Common myeloid progenitor, CD34-positive (primary cell): Measurements from ENCODE around the gene SLC17A7.

Experiments
- CTCF ChIA-PET: fragments of 350-600 bp; sonication (Branson Sonifier 250); formaldehyde crosslinking; loops from one replicate; lab custom pipeline; 2021; ENCODE audit warnings: antibody characterized with exemption; lab: Charles Lee
- POLR2A ChIA-PET: fragments of 350-600 bp; sonication (Branson Sonifier 250); formaldehyde crosslinking; loops from one replicate; lab custom pipeline; 2021; ENCODE audit warnings: antibody characterized with exemption; lab: Charles Lee
- DNase-seq, 3 donors: peaks; one replicate each; pipeline versions ENCODE4 v3.0.0 to v3.0.0-alpha.2; 2013
- H3K27ac ChIP-seq, 2 experiments: 1 replicate in 1 of 2; 2 replicates in 1 of 2; pipeline ENCODE4 v1.7.0; 2013; ENCODE audit warnings: inconsistent platforms in 2 of 2, low read length in 2 of 2, mild to moderate bottlenecking in 2 of 2, low read depth in 1 of 2, moderate library complexity in 1 of 2; ENCODE audit not compliant: severe bottlenecking in 2 of 2, insufficient read depth in 1 of 2, poor library complexity in 1 of 2
- H3K27me3 ChIP-seq, 5 experiments: replicated peaks in 2 of 5; 1 replicate in 3 of 5; 2 replicates in 2 of 5; pipeline versions ENCODE4 v1.6.1 to v1.7.0; 2013; ENCODE audit warnings: low read length in 4 of 5, mild to moderate bottlenecking in 2 of 5, moderate library complexity in 2 of 5, inconsistent platforms in 1 of 5; ENCODE audit not compliant: insufficient read depth in 5 of 5, control insufficient read depth in 4 of 5
- H3K36me3 ChIP-seq, 4 experiments: 1 replicate in 2 of 4; 2 replicates in 2 of 4; pipeline versions ENCODE4 v1.6.1 to v1.7.0; 2013; ENCODE audit warnings: low read length in 3 of 4, control low read depth in 1 of 4, mild to moderate bottlenecking in 1 of 4; ENCODE audit not compliant: control insufficient read depth in 4 of 4, insufficient read depth in 4 of 4
- H3K4me1 ChIP-seq, 4 experiments: 1 replicate in 3 of 4; 2 replicates in 1 of 4; pipeline versions ENCODE4 v1.6.1 to v1.7.1; 2013; ENCODE audit warnings: low read length in 3 of 4, mild to moderate bottlenecking in 3 of 4, control low read depth in 1 of 4, inconsistent platforms in 1 of 4, moderate library complexity in 1 of 4; ENCODE audit not compliant: control insufficient read depth in 4 of 4, insufficient read depth in 4 of 4; ENCODE audit errors: control extremely low read depth in 1 of 4
- H3K4me3 ChIP-seq, 7 experiments: 1 replicate in 4 of 7; 2 replicates in 3 of 7; pipeline versions ENCODE4 v1.5.1 to v1.7.0; 2013; ENCODE audit warnings: mild to moderate bottlenecking in 7 of 7, low read length in 6 of 7, moderate library complexity in 6 of 7, inconsistent platforms in 2 of 7, low read depth in 2 of 7, control low read depth in 1 of 7; ENCODE audit not compliant: insufficient read depth in 4 of 7, control insufficient read depth in 1 of 7; ENCODE audit errors: extremely low read depth in 1 of 7
- H3K9me3 ChIP-seq, 5 experiments: 1 replicate in 4 of 5; 2 replicates in 1 of 5; pipeline versions ENCODE4 v1.6.1 to v1.7.1; 2013; ENCODE audit warnings: low read length in 4 of 5, mild to moderate bottlenecking in 2 of 5, inconsistent platforms in 1 of 5, low read depth in 1 of 5, moderate library complexity in 1 of 5; ENCODE audit not compliant: control insufficient read depth in 4 of 5, insufficient read depth in 2 of 5; ENCODE audit errors: control extremely low read depth in 1 of 5
- WGBS: methylation state at CpG from one replicate; pipeline ENCODE4 v1.1.5; 2013; ENCODE audit not compliant: insufficient coverage; 5-methylcytosine and 5-hydroxymethylcytosine counted together

Gene SLC17A7

GRCh38 chr19:49430172-49430677, 11.1 kb downstream of the SLC17A7 start:
- no peak for DNase-seq
- no peaks in the 10 kb centered on the region for H3K36me3 ChIP-seq

GRCh38 chr19:49428547-49429451, 12.5 kb downstream of the SLC17A7 start:
- Histone ChIP-seq H3K4me1 (peaks cover 0 to 30% (median 16%) of the 10 kb centered on the region in 4 experiments), H3K27ac (no peak overlapping the region), H3K9me3 (peaks cover 0 to 4% (median 0%) of the 10 kb centered on the region in 5 experiments), H3K36me3 (no peaks in the 10 kb centered on the region), H3K4me3 (peak overlapping the region in 2 of 7 experiments; percentile 36 to 48), H3K27me3 (peaks cover 0 to 99% (median 64%) of the 10 kb centered on the region in 5 experiments)
- no peak for DNase-seq
- ChIA-PET POLR2A (no interaction called here), CTCF (interaction anchor here (1.1 to 1.9 kb wide), 5 partner anchors 10 to 172 kb away, joined by 3 to 9 read pairs (median 3); no protein-coding TSS in a partner anchor)
- WGBS, result 13% methylated on average over 19 of the region's 29 CpGs

More at GRCh38 chr19:49430172-49430677, 11.1 kb downstream of the SLC17A7 start:
- ChIA-PET POLR2A (no interaction called here), CTCF (interaction anchor here (0.7 to 1.9 kb wide), 5 partner anchors 10 to 43 kb away, joined by 3 to 9 read pairs (median 4); no protein-coding TSS in a partner anchor)
- no peak overlapping the region for H3K4me3 ChIP-seq
- no peak overlapping the region for H3K27ac ChIP-seq
- H3K27me3 ChIP-seq, result peaks cover 0 to 99% (median 67%) of the 10 kb centered on the region in 5 experiments
- H3K4me1 ChIP-seq, result peaks cover 0 to 28% (median 15%) of the 10 kb centered on the region in 4 experiments
- WGBS, result 86% methylated on average over 8 of the region's 9 CpGs
- H3K9me3 ChIP-seq, result peaks cover 0 to 4% (median 0%) of the 10 kb centered on the region in 5 experiments

- POLR2A ChIA-PET, result no interaction called here
- H3K27me3 ChIP-seq, result peaks cover 0 to 99% (median 63%) of the 10 kb centered on the region in 5 experiments
- H3K36me3 ChIP-seq, result no peaks in the 10 kb centered on the region
- peak in 1 of 3 donors; percentile 26 for DNase-seq
- H3K4me3 ChIP-seq, result peak overlapping the region in 3 of 7 experiments; percentile 26 to 48 (median 36)
- WGBS, result 2% methylated on average over 38 of the region's 45 CpGs
- H3K27ac ChIP-seq, result no peak overlapping the region
- CTCF ChIA-PET, result interaction anchor here (1.3 kb wide), 2 partner anchors 19 to 172 kb away, joined by 3 read pairs; no protein-coding TSS in a partner anchor
- H3K9me3 ChIP-seq, result peaks cover 0 to 4% (median 0%) of the 10 kb centered on the region in 5 experiments
- peaks cover 0 to 35% (median 23%) of the 10 kb centered on the region in 4 experiments for H3K4me1 ChIP-seq
Measured at GRCh38 chr19:49427855-49428546, 13.3 kb downstream of the SLC17A7 start.

- Histone ChIP-seq H3K9me3 (peaks cover 0 to 4% (median 0%) of the 10 kb centered on the region in 5 experiments), H3K36me3 (no peaks in the 10 kb centered on the region), H3K4me1 (peaks cover 0 to 35% (median 29%) of the 10 kb centered on the region in 4 experiments), H3K27ac (no peak overlapping the region), H3K27me3 (peaks cover 0 to 99% (median 61%) of the 10 kb centered on the region in 5 experiments), H3K4me3 (no peak overlapping the region)
- ChIA-PET CTCF (interaction anchor here (1.3 kb wide), 1 partner anchor 171 kb away, joined by 3 read pairs; no protein-coding TSS in a partner anchor), POLR2A (no interaction called here)
- WGBS, result 59% methylated on average over 3 of the region's 12 CpGs
- no peak for DNase-seq
Measured at GRCh38 chr19:49427339-49427738, 14.0 kb downstream of the SLC17A7 start.

GRCh38 chr19:49425922-49426592, 15.3 kb downstream of the SLC17A7 start:
- no peak for DNase-seq
- CTCF ChIA-PET, result interaction anchor here (1.0 to 2.4 kb wide), 3 partner anchors 10 to 35 kb away, joined by 3 to 11 read pairs (median 6); no protein-coding TSS in a partner anchor
- POLR2A ChIA-PET, result no interaction called here
- Histone ChIP-seq H3K4me3 (no peak overlapping the region), H3K27ac (no peak overlapping the region), H3K9me3 (no peaks in the 10 kb centered on the region), H3K36me3 (no peaks in the 10 kb centered on the region), H3K27me3 (peaks cover 0 to 98% (median 60%) of the 10 kb centered on the region in 5 experiments), H3K4me1 (peaks cover 0 to 39% (median 36%) of the 10 kb centered on the region in 4 experiments)
- WGBS, result 7% methylated on average over 26 of the region's 30 CpGs

- Histone ChIP-seq H3K36me3 (no peaks in the 10 kb centered on the region), H3K4me1 (peaks cover 0 to 44% (median 40%) of the 10 kb centered on the region in 4 experiments), H3K27me3 (peaks cover 5 to 98% (median 64%) of the 10 kb centered on the region in 5 experiments), H3K9me3 (no peaks in the 10 kb centered on the region), H3K27ac (no peak within 1 kb of the TSS), H3K4me3 (no peak within 1 kb of the TSS)
- WGBS, result 62% methylated on average over 7 of the region's 7 CpGs
- no peak for DNase-seq
- POLR2A ChIA-PET, result no interaction called here
- CTCF ChIA-PET, result interaction anchor here (1.0 to 2.4 kb wide), 4 partner anchors 9 to 34 kb away, joined by 3 to 11 read pairs (median 5); no protein-coding TSS in a partner anchor
Measured at GRCh38 chr19:49425178-49425577, 16.1 kb downstream of the SLC17A7 start, which contains the start of gene GFY. Gene GFY, plus strand, starts transcription at chr19:49425388. Its CDS starts 1,043 bp downstream, at chr19:49426431.
